GM19240 (cell line): ENCODE measurements around the gene LRP3.
A peak's percentile ranks its signal among the peaks of the same experiment; 100 is the strongest.
"Not testable (repeated sequence)": the region's sequence is repeated elsewhere in the genome, so short reads cannot be mapped to it uniquely, and the experiment has no call there.

ENCODE experiments used
- DNase-seq: peaks from one replicate; pipeline ENCODE4 v3.0.0; 2011; ENCODE audit warnings: low spot score; ENCODE audit not compliant: insufficient read length

LRP3 gene

DNA sequence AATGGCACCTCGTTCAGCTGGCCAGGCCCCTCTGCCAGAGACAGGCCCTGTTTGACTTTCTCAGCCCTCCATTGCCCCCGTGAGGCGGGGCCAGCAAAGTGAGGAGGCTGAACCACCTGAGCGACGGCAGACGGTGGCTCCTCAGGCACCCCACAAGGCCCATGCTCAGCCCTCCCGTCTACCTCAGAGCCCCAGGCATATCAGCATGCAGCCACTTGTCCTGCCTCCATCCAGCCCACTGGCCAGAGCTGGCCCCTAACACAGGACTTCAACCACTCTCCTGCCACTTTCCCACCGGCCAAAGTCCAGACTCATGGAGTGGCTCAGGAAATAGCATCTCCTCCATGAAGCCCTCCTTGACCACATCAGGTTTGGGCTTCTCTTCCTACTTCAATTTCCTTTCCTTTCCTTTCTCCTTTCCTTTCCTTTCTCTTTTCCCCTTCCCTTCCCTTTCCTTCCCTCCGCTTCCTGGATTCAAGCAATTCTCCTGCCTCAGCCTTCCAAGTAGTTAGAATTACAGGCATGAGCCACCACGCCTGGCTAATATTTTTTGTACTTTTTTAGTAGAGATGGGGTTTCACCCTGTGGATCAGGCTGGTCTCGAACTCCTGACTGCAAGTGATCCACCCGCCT is 22.2 kb downstream of the LRP3 start:
- no peak for DNase-seq

- no peak for DNase-seq
Measured at GRCh38 chr19:33217881-33218280, 23.8 kb downstream of the LRP3 start.

DNA sequence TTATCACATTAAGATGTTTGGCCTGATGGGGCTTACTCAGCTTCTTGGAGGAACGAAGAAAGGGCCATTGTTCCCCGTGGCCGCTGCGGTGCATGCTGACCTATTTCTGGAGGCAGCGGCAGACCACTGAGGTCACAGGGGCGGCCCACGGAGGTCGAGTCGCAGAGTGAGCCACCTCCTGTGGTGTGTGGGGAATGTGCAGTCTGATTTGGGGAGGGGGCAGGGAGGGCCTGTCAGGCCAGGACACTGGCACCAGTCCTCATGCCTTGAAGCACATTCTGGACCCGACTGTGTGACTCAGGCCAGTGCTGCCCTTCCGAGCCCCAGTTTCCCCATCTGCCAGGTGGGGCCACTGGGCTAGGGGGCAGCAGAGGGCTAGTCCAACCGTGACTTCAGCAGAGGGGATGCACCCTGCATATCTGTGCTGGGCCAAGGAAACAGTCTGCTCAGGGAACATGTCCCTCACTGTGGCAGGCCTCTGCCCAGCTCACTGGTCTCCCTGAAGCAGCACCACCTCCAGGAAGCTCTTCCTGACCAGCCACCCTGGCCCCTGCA is 25.2 kb downstream of the LRP3 start:
- no peak for DNase-seq

DNA sequence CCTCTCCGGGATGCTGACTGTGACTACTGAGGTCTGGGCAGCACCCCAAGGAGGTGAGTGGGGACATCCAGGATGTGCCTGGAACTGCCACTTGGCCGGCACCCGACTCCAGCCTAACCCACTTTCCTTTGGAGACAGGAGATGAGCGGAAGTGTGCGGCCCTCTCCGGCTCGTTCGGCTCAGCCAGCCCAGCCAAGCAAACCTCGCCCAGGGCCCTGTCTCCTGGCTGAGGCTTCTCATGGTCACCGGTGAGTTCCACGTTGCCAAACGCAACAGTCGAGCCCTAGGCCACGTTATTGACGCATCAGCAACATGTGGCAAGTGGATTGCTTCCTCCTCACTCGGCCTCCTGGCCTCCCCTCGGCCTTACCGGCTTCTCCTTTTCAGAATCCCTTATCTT is 26.0 kb downstream of the LRP3 start:
- DNase-seq = no peak

- no peak for DNase-seq
Measured at GRCh38 chr19:33220735-33221134, 26.6 kb downstream of the LRP3 start.

- DNase-seq = no peak
Measured at GRCh38 chr19:33221638-33222037, 27.5 kb downstream of the LRP3 start.

DNA sequence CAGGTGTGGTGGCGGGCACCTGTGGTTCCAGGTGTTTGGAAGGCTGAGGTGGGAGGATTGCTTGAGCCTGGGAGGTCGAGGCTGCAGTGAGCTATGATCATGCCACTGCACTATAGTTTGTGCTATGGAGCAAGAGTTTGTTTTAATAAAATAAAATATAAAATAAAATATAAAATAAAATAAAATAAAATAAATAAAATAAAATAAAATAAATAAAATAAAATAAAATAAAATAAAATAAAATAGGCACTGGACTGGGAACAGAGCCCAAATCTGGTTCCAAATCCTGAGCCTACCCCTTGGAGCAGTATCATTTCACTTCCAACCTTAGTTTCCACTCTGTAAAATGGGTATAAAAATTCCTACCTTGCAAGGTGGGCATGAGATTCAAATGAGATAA is 28.1 kb downstream of the LRP3 start:
- not testable (repeated sequence) for DNase-seq

GRCh38 chr19:33224694-33225457 is 30.7 kb downstream of the LRP3 start:
- no peak for DNase-seq

DNA sequence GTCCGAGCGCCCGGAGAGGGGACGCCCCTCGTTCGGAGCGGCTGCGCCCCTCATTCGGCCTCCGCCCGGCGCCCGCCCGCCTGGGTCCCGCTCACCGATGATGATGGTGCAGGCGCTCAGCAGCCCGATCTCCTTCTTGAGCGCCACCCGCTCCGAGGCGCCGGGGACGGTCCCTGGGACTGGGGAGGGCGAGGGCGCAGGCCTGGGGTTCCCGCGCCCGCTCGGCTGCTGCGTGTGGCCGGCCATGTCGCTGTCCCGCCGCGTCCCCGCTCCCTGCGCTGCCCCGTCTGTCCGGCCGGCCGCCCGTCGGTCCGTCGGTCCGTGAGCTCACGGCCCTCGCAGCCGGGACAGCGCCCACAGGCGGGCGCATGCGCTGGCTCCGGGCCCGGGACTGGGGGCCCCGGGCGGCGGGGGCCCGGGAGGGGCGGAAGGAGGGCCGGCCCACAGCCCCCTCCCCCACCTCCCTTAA is 31.4 kb downstream of the LRP3 start, which contains the start of gene SLC7A10:
Gene SLC7A10 (minus strand): TSS at position 393 of the 469 bp plus-strand sequence. CDS start 147 bp downstream, at position 246.
- no peak for DNase-seq

DNA sequence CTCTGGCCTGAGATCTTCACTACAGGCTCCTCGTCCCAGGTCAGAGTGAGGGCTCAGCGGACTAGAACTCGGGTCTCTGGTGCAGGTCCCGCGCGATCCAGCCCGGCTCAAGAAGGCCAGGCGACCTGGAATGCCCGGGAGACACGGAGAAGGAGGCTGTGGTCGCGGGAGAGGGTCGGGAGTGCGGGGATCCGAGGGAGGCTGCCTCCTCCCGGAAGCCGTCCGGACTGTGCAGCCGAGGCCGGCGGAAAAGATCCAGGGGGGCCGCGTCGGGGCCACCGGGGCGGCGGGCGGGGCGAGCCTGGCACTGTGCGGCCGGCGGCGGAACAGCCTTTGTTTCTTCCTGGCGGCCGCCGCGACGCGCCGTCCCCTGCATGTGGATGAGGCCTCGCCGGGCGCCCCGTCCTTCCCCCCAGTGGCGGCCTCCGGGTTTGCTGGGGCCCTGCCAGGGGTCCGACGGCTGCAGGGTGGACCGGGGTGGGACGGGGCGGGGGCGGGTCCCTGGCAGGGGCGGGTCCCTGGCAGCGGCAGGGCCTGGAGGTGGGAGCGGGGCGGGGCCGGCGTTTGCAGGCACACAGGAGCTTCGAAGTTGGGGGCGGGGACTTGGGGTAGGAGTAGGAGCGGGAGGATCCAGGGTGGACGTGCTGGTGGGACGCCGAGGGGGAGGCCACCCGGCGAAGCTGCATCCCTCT is 32.6 kb downstream of the LRP3 start:
- DNase-seq = no peak

GRCh38 chr19:33227242-33227650 is 33.1 kb downstream of the LRP3 start:
- no peak for DNase-seq

DNA sequence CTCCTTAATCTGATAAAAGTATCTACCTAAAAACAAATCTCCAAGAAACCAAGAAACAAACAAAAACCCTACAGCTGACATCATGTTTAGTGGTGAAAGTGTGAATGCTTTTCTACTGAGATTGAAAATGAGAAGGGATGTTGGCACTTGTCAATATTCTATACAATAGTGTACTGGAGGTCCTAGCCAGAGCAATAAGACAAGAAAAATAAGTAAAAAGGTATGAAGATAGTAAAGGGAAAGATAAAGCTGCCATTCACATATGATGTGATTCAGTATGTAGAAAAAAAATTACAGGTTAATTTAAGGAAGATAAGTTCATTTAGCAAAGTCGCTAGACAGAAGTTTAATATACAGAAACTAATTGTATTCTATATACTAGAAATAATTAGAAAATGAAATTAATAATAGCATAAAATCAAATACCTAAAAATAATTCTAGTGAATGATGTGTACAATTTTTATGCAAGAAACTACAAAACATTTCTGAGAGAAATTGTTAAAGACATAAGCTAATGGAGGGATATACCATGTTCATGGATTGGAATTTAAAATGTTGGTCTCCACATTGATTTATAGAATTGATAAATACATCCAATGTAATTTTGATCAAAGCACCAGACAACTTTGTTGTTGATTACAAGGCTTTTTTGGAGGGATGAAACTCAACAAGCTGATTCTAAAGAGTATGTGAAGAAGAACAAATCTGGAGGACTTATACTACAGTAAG is 33.9 kb downstream of the LRP3 start:
- no peak for DNase-seq

GRCh38 chr19:33229962-33230361 is 35.8 kb downstream of the LRP3 start:
- DNase-seq = no peak

- no peak for DNase-seq
Measured at GRCh38 chr19:33231511-33231910, 37.4 kb downstream of the LRP3 start.

DNA sequence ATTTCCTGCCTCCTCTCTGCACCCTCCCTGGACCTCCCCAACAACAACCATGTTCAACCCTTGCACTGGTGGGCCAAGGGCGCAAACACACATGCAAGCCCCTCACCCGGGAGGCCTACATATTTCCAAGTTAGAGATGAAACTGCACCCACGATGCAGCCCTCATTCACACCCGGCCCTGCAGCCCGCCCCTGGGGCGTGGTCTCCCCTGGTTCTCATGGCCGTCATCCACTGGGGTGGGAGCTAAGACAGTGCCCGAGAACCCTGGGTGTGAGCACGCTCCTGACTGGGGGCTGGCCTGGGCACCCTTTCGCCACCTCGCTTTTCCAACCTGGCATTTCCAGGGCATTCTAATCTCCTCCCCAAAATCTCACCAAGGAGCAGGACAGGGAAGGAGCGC is 38.5 kb downstream of the LRP3 start:
- DNase-seq = no peak

GRCh38 chr19:33233056-33233873 is 39.1 kb downstream of the LRP3 start:
- DNase-seq = no peak

GRCh38 chr19:33234092-33234491 is 40.0 kb downstream of the LRP3 start:
- DNase-seq = no peak

GRCh38 chr19:33234736-33235135 is 40.6 kb downstream of the LRP3 start:
- DNase-seq = no peak

GRCh38 chr19:33235269-33235995 is 41.3 kb downstream of the LRP3 start:
- peak; percentile 92 for DNase-seq

DNA sequence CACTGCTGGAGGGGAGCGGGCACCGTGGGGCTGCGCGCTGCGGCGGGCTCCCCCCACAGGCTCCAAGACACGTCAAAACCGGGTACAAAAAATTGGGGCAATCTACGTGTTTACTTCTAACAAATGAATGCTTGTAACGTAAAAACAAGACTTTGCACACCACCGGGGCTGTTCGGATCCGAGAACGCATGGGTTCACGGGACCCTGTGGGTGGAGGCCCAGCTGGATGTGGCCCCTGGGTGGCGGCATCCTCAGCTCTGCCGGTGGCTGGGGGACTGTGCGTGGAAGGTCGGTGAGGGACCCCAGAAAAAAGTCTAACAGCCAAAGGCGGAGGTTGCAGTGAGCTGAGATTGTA is 41.8 kb downstream of the LRP3 start:
- no peak for DNase-seq
